KOPT-K1 (cell line): ENCODE data around the gene UQCR11.

ENCODE experiments used
- H3K27ac ChIP-seq: fragments of 200-600 bp; sonication (generic); 2 replicates; pipeline ENCODE4 v1.5.1; 2016; ENCODE audit warnings: antibody characterized with exemption, mild to moderate bottlenecking, low read depth, low read length; ENCODE audit not compliant: poor library complexity, severe bottlenecking
- H3K36me3 ChIP-seq: fragments of 200-600 bp; sonication (generic); 2 replicates; pipeline ENCODE4 v1.5.1; 2017; ENCODE audit warnings: antibody characterized with exemption, mild to moderate bottlenecking, low read length, moderate library complexity; ENCODE audit not compliant: insufficient read depth
- H3K9me3 ChIP-seq: fragments of 200-600 bp; sonication (generic); 2 replicates; pipeline ENCODE4 v1.5.1; 2017; ENCODE audit warnings: antibody characterized with exemption, low read length, mild to moderate bottlenecking; ENCODE audit not compliant: insufficient read depth, poor library complexity, severe bottlenecking

UQCR11 gene

GRCh38 chr19:1592024-1592754, 13.1 kb downstream of the UQCR11 start:
- Histone ChIP-seq H3K9me3 (no peaks in the 10 kb centered on the region), H3K36me3 (peaks cover 43% of the 10 kb centered on the region), H3K27ac (peak overlapping the region; percentile 99)

DNA sequence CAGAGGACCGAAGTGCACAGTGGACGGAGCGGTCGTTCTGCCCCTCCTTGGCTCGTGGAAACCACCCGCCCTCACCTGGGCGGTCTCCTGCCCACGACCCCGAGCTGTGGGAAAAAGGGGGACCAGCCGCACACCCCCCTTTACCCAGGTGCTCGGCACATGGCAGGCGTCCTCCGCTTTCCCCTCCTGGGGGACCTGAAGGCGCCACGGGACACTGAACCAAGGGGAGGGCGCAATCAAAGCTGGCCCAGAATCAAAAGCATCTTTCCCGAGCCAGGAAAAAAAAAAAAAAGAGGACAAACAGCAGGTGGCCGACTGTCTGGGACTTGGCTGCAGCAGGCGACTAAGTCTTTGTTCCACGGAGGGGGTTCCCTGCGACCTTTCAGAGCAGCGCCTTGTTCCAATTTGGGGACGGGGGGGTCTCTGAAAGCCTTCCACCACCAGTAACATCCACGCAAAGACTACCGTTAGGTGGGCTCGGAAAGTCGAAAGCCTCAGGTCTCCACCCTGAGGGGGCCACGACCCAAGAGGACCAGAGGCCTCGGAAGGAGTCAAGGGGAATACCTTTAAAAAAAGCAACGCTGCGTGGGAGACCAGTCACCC, 13.7 kb downstream of the UQCR11 start:
- H3K27ac ChIP-seq, result peak overlapping the region; percentile 99
- peaks cover 40% of the 10 kb centered on the region for H3K36me3 ChIP-seq
- no peaks in the 10 kb centered on the region for H3K9me3 ChIP-seq

- Histone ChIP-seq H3K27ac (peak overlapping the region; percentile 99), H3K9me3 (no peaks in the 10 kb centered on the region), H3K36me3 (peaks cover 41% of the 10 kb centered on the region)
These were observed 14.4 kb downstream of the UQCR11 start for GRCh38 chr19:1590641-1591397.

DNA sequence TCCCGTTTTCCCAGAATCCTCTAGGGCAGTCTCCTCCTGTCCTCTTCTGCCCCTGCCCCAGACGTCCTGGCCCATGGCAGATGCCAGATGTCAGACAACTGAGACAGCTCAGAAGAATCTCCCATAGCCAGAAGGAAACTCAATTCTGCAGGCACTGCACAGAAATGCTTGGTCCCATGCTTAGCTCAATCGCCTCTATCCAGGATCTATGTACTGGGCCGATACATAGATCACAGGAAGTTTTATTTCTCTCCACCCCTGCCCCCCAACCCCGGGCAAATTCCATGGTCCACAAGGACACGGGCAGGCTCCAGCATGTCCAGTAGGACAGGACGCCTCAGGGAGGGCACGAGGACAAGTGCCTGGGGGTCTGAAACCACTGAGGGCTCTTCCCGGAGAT, 17.4 kb downstream of the UQCR11 start:
- no peaks in the 10 kb centered on the region for H3K9me3 ChIP-seq
- H3K27ac ChIP-seq, result no peak overlapping the region
- peaks cover 69% of the 10 kb centered on the region for H3K36me3 ChIP-seq

DNA sequence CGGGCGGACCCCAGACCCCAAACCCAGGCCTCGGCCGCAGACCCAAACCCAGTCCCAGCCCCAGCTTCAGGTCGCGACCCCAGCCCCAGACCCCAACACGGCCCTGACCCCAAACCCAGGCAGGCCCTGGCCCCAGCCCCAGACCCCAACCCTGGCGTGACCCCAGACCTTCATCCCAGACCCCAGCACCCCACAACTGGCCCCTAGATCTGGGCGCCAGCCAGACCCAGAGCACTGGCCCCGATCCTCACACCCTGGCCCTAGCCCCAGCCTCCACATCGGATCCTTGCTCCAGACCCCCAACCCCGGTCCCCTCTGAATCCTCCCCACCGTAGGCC, 20.1 kb downstream of the UQCR11 start:
- H3K27ac ChIP-seq, result no peak overlapping the region
- peaks cover 93% of the 10 kb centered on the region for H3K36me3 ChIP-seq
- H3K9me3 ChIP-seq, result no peaks in the 10 kb centered on the region

DNA sequence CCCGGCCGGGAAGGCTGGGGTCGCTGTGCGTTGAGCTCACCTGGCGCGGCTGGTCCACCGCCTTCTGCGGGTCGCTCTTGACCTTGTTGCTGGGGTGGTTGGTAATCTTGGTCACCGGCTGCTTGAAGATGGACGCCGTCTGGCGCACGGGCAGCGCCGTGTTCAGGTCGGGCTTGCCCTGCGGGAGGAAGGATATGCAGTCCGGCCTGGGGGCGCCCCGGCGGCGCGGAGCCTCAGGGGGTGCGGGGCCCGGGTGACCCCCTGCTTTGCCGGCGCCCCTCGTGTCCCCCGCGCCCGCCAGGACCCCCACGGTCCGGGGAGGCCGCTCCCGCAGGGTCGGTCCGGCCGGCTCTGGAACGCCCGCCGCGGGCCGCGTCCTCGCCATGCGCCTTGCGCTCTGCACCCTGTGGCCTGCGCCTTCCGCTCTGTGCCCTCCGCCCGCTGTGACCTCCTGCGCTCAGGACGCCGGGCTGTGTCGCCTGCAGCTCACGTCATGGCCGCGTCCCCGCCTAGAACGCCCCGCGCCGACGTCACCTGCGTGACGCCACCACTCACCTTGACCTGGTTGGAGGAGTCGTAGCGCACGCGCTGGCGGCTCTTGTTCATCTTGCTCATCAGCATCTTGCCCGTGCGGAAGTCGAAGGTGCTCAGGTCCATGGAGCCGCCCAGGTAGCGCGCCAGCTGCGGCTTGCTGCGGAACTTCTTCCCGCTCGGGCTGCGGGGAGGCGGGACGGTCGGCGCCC, 20.6 kb downstream of the UQCR11 start:
- Histone ChIP-seq H3K27ac (no peak overlapping the region), H3K36me3 (peaks cover 94% of the 10 kb centered on the region), H3K9me3 (no peaks in the 10 kb centered on the region)

DNA sequence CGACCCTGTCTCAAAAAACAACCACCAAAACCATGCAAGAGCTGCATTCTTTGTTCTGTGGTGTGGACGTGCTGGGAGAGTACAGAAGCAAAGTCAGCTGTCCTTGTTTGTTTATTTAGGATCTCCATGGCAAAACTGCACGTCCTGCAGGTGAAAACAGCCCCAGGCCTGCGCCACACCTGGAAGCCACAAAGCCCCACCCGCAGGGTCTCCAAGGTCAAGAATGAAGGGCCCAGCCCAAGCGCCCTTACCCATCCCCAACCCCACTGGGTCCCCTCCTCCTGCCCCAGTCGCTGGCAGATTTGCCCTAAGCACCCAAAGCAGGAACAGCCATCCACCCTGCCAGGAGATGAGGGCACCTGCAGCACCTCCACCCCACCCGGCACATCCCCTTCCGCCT, 23.1 kb downstream of the UQCR11 start:
- no peaks in the 10 kb centered on the region for H3K9me3 ChIP-seq
- no peak overlapping the region for H3K27ac ChIP-seq
- peaks cover 97% of the 10 kb centered on the region for H3K36me3 ChIP-seq

- Histone ChIP-seq H3K9me3 (no peaks in the 10 kb centered on the region), H3K36me3 (peaks cover 100% of the 10 kb centered on the region), H3K27ac (no peak overlapping the region)
These were observed 24.3 kb downstream of the UQCR11 start for GRCh38 chr19:1580957-1581356.

- Histone ChIP-seq H3K36me3 (peaks cover 100% of the 10 kb centered on the region), H3K27ac (no peak overlapping the region), H3K9me3 (no peaks in the 10 kb centered on the region)
These were observed 24.9 kb downstream of the UQCR11 start for GRCh38 chr19:1580382-1580781.

DNA sequence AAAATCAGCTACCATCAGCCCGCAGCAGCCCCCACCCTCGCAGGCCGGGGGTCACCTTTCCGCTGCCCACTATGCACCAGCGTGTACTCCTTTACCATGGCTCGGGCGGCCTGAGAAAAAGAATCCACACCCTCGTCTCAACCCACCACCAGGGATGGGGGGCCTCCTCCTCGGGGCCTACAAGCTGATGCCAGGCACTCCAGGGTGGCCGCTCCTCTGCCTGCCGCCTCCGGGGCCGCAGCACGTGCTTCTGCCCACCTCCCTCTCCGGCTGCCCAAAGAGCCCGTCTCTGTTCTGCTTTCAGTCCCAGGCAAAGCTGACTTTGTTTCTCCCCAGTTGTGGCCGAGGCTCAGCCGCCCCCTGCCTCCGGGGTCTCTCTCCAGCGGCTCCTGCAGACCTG, 26.0 kb downstream of the UQCR11 start:
- Histone ChIP-seq H3K9me3 (no peaks in the 10 kb centered on the region), H3K27ac (no peak overlapping the region), H3K36me3 (peaks cover 94% of the 10 kb centered on the region)

- Histone ChIP-seq H3K9me3 (no peaks in the 10 kb centered on the region), H3K27ac (no peak overlapping the region), H3K36me3 (peaks cover 84% of the 10 kb centered on the region)
These were observed 27.2 kb downstream of the UQCR11 start for GRCh38 chr19:1577929-1578618.

GRCh38 chr19:1577090-1577928, 28.0 kb downstream of the UQCR11 start:
- Histone ChIP-seq H3K27ac (no peak overlapping the region), H3K36me3 (peaks cover 76% of the 10 kb centered on the region)

DNA sequence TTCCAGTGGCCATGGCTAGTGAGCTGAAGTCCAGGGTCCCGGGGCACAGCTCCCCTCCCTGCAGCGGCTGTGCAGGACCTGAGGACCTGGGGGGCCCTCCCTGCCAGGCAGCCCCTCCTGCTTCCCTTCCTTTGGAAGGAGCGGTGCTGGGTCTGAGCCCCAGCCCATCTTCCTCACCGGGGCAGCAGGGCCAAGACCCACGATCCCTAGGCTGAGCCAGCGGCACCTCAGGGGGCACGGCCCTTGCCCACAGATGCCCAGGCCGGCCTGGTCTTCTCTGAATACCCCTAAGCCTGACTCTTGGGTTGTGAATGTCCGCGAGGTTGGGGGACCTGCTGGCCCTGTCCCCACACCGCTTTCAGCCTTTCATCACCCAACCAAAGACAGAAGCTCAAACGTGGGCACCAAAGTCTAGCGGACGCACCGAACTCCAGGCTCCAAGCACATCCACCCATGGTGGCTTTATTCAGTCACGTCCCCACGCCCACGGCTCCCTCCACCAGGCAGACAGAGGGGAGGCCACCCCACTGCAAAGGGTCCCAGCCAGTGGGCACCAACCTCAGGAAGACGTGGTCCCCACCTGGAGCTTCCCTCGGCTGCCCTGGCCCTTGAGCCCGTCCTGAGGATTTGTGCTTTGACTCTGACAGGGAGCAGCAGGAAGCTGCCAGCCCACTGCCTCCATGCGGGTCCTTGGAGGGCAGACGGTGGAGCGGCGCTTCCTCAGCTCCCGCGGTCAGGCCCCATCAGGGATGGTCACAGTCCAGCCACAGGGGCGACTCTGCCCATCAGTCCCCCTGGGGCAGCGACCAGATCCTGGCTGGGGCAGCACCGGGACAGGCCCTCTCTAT, 28.8 kb downstream of the UQCR11 start:
- Histone ChIP-seq H3K9me3 (no peaks in the 10 kb centered on the region), H3K27ac (no peak overlapping the region), H3K36me3 (peaks cover 68% of the 10 kb centered on the region)

More at GRCh38 chr19:1577090-1577928, 28.0 kb downstream of the UQCR11 start:
- H3K9me3 ChIP-seq, result no peaks in the 10 kb centered on the region
